GM19455 (cell line): ENCODE data around the gene GAK.

Source experiments
- ATAC-seq: cut with Tn5 transposase; IDR thresholded peaks from one replicate; pipeline ENCODE4 v1.9.1; 2021; ENCODE audit not compliant: unreplicated experiment

The GAK gene

GRCh38 chr4:892780-893179 lies 39.3 kb downstream of the GAK start:
- ATAC-seq: no peak

GRCh38 chr4:891747-892146 lies 40.4 kb downstream of the GAK start:
- ATAC-seq: no peak

GRCh38 chr4:890036-890695 lies 42.0 kb downstream of the GAK start:
- no peak for ATAC-seq

- ATAC-seq: no peak
Measured at GRCh38 chr4:889516-889915, 42.6 kb downstream of the GAK start.

GRCh38 chr4:888029-888428 lies 44.1 kb downstream of the GAK start:
- no peak for ATAC-seq

- no peak for ATAC-seq
Measured at GRCh38 chr4:887034-887763, 44.9 kb downstream of the GAK start.

- ATAC-seq: no peak
Measured at GRCh38 chr4:886244-886643, 45.9 kb downstream of the GAK start.

GRCh38 chr4:885353-885752 lies 46.8 kb downstream of the GAK start:
- no peak for ATAC-seq

- ATAC-seq: no peak
Measured at GRCh38 chr4:884896-885295, 47.2 kb downstream of the GAK start.

- no peak for ATAC-seq
Measured at GRCh38 chr4:884259-884658, 47.9 kb downstream of the GAK start.

- ATAC-seq: no peak
Measured at GRCh38 chr4:883377-884095, 48.6 kb downstream of the GAK start.

- ATAC-seq: no peak
Measured at GRCh38 chr4:882646-883045, 49.5 kb downstream of the GAK start.

- no peak for ATAC-seq
Measured at GRCh38 chr4:881709-882108, 50.4 kb downstream of the GAK start.

GRCh38 chr4:880684-881405 lies 51.3 kb downstream of the GAK start:
- ATAC-seq: no peak

GRCh38 chr4:879729-880077 lies 52.4 kb downstream of the GAK start:
- ATAC-seq: no peak

- no peak for ATAC-seq
Measured at GRCh38 chr4:878796-879728, 53.1 kb downstream of the GAK start.

- ATAC-seq: no peak
Measured at GRCh38 chr4:877502-877901, 54.6 kb downstream of the GAK start.

- no peak for ATAC-seq
Measured at GRCh38 chr4:876780-877179, 55.3 kb downstream of the GAK start.

GRCh38 chr4:875818-876423 lies 56.2 kb downstream of the GAK start:
- no peak for ATAC-seq
